Right ventricle myocardium superior (tissue), 1 donor: ENCODE results near the gene TNNC1. TPM values are rescaled to one million over a fixed set of nuclear protein-coding genes. Genes with fewer than 3 reads are reported as not detected.
A peak's percentile ranks its signal among the peaks of the same experiment; 100 is the strongest.

Source experiments
- ATAC-seq: fragments of 200-7000 bp; cut with Tn5 transposase; one replicate; pipeline ENCODE4 v1.9.1; 2020; ENCODE audit warnings: mild to moderate bottlenecking; ENCODE audit not compliant: poor library complexity
- DNase-seq: peaks from one replicate; pipeline ENCODE4 v3.0.0-alpha.2; 2020
- intact Hi-C: fragments of 100-400 bp; cut with DNase I; formaldehyde crosslinking; loops from one replicate; pipeline ENCODE4 v1.11.2; 2022
- total RNA-seq: library from RNA; stranded (reverse); fragmentation: NEBNext Ultra II Directional; extraction: Animal tissue kit (Norgen Biotek cat#: 25700); gene quantifications from one replicate; pipeline ENCODE4 v1.2.1, GENCODE V29; 2021
- donor health status: DM: no; HTN: yes; CAD: no; lungs with severe emphysema.

The TNNC1 gene
- total RNA-seq, 1 donor from 2014 or later = 7,948 TPM

DNA sequence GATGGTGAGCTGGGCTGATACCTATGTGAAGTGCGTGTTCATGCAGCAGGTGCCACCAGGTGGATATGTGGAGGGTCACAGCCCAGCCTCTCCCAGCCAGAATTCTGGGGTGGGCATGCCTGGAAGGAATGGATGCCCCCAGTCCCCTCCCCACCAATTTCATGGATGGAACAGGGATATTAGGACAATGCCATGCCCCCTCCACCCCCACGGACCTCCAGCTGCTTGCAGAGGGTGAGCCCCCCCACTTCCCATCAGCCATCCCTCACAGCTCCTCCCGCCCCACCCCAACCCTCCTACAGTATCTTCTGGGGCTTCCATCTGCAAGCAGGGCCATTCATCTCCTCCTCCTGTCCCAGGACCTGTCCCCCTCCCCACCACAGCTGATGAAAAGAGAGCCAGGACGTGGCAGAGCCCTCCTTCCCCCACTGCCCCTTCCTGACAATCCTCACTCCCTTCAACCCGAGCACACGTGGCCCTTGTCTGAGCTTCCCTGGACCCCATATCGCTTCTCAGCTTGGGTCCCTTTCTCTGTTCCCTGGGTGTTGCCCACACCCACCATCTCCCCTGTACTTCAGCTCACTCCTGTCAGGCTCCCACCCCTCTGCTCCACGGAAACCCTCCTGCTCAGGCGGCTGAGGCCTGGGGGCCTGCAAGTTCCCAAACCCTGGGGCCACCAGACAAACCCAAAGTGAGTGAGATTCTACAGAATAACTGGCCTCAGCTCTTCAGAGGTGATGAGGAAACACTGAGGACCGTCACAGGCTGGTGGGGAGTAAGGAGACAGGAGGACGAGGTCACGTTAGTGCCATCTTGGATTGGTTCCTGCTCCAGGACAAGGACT lies 6.1 kb downstream of the TNNC1 start:
- DNase-seq (peak; percentile 31), ATAC-seq (peak; percentile 0)
- intact Hi-C loops = loop anchor here (2.0 kb wide), 1 partner anchor 19 kb away; no protein-coding TSS in a partner anchor

DNA sequence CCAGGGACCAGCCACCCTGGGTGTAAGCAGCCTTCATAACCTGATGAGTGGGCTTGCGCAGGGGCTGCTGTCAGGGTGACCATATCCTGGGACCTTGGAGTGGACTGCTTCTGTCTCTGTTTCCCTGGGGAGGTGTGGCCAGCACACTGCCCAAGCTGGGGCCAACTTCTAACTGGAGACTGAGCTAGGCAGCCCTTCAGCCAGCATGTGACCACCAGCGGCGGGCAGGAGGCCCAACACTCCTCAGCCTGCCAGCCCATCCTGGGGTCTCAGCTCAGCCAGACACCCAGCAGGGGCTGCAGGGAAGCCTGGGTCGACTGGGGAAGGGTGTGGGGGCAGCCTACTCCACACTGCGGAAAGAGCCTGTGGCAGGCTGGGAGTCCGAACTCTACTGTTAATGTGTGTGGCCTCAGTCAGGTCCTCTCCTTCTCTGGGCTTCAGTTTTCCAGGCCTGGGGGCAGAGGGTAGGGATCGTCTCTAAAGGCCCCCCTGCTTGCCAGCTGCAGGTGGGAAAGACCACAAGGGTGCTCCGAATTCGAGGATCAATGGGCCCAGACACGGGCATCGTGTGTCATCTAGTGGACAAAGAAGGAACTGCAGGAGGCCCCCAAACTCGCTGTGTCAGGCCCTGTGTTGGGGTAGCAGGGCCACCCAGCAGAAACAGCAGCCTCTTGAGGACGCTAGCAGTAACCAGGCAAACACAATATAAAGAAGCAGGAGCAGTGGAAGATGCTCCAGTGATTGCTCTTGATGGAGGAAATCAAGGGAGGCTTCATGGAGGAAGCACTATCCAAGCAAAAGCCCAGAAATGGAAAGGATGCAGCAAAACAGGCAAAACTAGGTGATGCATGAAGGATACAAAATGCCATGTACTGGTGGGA lies 7.0 kb downstream of the TNNC1 start:
- peak; percentile 27 for ATAC-seq

DNA sequence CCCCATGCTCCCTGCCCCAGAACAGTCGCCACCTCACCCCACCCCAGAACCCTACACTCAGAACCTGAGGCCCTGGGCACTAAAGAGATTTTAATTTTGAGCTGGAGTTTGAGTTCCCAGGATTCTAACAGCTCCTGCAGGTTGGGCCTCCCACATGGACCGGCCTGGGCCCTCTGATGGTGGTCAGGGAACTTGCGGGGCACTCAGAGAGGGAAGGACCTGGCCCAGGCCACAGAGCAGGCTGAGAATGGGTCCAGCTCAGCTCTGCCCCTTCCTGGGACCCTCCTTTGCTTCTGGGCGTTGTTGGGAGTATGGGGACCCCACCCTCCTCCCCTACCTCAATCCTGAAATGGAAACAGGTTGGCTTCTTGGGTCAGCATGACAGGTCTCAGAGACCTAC lies 7.8 kb downstream of the TNNC1 start:
- intact Hi-C loops = loop anchor here (2.0 kb wide), 1 partner anchor 17 kb away; no protein-coding TSS in a partner anchor
- DNase-seq = no peak
- no peak for ATAC-seq

More for the DNA sequence above, 7.0 kb downstream of the TNNC1 start:
- peak; percentile 77 for DNase-seq
- intact Hi-C loops = loop anchor here (2.0 kb wide), 1 partner anchor 18 kb away; no protein-coding TSS in a partner anchor

DNA sequence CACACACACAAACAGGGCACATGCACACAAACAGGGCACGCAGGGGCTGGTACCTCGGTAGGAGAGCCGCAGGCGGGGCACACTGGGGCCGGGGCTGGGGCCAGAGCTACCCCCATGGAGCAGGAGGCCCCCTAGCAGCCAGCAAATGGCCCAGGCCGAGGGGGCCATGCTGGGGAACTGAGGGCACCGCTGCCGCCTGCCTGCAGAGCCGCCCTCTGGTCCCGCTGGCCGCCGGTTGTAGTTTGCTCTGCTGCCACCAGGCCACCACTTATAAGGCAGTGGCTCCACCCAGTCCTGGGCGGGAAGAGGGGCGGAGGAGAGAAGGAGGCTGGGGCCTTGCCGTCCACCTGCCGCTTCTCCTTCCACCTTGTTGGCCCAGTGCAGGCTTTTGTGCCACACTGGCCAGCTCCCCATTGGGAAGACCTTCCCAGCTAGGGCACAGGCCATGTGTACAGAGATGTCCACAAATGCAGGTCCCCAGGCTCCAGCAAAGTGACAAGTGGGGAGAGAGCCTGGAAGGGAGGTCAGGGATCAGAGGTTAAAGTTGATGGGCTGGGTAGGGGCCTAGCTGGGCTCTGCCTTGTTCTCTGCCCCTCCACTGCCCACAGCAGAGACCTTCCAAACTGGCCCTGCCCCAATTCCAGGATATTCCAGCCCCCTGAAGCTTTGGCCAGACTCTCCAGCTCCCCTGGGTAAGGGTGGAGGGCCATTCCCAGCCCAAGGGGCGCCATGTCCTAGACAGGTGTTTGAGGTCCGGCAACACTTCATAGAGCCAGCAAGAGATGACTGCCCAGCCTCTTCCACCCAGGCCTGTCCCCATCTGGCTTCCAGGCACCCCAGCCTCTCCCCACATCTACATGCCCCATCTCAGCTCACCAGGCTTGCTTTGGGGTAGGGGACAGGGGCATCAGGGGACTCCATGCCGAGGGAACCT lies 8.7 kb downstream of the TNNC1 start, which contains the start of gene SEMA3G:
Gene SEMA3G, minus strand, starts transcription at position 244 of the 934 bp plus-strand sequence. Its CDS starts 76 bp downstream, at position 168.
- ATAC-seq (peak; percentile 60), DNase-seq (peak; percentile 88)
- intact Hi-C loops = no loop called here

DNA sequence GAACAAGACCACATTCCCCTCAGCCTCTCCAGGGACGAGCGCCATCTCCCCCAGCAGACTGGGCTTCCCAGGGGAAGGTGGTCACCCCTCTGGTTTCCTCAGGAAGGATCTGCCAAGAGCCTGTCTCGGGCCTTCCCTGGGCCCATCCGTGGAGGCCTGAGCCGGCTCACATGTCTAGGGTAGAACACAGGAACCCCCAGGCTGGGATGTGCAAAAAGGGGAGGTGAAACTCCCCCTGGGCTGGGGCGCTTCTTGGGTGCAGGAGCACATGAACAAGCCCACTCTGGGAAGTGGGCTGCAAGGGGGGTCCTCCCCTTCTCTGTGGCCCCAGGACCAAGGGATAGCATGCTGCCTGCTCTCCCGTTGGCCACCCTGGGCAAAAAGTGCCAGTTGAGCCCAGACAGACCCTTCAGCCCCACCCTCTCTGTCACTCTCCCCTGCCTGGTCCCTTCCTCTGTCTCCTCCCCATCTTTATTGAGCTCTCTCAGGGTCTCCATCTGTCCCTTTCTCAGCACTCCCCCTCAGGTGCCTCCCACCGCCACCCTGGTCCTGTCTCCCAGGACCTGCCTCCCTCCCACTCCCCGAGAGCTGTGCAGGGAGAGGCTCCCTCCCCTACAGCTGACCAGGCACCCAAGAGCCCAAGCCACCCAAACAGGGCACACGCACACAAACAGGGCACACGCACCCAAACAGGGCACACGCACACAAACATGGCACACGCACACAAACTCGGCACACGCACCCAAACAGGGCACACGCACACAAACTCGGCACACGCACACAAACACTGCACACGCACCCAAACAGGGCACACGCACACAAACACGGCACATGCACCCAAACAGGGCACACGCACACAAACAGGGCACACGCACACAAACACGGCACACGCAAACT lies 9.8 kb downstream of the TNNC1 start:
- no peak for ATAC-seq
- DNase-seq = no peak
- intact Hi-C loops = no loop called here

DNA sequence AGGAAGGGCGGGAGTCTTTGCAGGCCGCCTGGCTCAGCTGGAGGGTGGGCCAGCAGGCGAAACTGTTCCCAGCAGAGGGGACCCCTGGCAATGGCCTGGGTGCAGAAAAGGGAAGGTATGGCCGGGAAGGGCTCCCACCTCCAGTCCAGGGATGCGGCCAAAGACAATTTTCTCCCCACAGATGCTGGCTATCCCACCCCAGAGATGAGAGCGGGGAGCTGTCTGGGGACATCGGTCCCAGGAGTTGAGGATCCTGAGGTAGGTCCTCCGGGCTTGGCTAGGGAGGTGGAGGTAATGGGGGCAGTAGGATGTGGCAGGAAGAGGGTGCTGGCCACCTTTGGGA lies 10.6 kb downstream of the TNNC1 start:
- DNase-seq (no peak), ATAC-seq (no peak)
- intact Hi-C loops = no loop called here

DNA sequence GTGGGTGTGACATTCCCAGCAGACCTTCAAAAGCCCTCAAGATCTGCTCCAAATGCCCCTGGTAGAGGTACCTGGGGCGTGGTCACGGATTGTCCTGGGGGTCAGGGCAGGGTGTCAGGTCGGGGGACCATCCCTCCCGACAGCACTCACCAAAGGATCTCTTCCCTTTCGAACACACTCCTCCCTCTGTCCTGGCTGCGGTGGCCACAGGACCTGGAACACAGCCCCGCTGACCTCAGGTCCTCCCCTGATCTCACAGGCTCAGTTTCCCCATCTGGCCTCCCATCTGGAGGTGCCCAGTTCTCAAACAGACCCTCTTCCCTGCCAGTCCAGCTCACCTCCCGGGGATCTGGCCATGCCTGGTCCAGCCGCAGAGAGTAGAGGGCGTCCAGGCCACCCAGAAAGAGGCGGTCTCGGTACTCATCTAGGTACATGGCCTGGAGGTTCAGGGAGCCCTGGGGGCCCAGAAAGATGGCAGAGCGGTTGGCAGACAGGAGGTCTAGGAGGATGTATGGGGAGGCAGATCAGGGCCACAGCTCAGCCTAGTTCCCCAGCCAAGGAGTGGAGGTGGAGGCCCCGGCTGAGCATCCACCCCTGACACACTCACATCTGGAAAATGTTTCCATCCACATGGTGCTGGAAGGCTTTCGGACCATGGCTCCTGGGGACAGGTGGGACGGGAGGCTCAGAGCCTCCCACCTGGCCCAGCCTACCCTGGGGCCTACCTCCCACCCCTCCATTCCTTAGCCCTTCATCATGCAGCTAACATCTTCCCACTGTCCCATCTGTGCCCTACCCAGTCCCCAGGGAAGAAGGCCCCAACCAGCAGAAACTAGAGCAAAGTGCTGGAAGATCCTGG lies 11.2 kb downstream of the TNNC1 start:
- intact Hi-C loops = no loop called here
- DNase-seq (no peak), ATAC-seq (no peak)

DNA sequence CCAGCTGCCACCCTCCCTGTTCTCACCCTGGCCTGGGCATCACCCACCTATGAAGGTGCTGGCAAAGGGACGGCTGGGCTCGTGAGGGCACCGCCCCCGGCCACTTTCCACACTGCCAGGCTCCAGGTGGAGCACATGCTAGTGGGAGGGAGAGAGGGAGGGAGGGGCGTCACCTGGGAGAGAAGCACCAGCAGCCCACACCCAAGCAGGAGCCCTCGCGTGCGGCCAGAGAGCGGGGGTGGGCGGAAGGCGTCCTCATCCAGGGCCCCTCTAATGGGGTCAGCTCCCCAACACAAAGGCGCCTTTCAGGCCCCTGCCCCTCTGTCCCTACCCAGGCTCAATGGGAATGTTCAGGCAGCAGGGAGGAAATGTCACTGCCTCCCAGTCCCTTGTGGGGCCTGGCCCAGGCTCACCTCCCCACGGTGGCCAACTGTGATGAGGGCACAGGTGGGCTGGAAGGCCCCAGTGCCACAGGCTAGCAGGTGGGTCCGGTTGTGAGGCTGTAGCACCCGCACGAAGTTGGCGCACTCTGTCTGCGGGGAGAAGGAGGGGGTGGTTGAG lies 12.0 kb downstream of the TNNC1 start:
- DNase-seq (no peak), ATAC-seq (no peak)
- intact Hi-C loops = no loop called here

DNA sequence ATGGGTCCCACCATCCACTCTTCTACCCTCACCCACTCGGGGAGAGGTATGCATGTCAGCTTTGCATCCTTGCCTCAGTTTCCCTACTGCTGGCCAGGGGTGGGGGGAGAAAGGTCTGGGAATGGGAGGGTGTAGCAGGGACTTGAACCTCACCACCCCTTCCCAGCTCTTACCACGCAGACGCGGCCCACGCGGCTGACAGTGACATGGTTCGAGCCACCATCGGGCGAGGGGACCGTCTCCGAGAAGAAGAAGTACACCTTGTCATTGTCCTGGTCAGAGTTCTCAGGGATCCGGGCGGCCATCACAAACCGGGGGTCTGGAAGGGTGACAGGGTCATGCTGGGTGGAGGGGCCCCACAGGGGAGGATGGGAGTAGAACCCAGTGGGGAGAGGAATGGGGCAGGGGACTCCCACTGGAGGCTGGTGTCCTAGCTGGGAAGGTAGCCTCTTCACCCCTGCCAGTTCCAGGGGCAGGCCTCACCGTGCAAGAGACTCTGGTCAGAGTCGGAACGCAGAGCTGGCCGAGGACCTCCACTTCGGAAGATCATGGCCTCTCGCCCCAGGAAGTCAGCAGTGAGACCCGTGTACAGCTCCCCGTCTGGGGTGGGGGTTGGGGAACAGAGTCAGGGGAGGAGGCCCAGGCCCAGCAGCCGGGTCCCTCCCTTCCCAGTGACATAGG lies 12.6 kb downstream of the TNNC1 start:
- ATAC-seq = no peak
- intact Hi-C loops = no loop called here
- no peak for DNase-seq

DNA sequence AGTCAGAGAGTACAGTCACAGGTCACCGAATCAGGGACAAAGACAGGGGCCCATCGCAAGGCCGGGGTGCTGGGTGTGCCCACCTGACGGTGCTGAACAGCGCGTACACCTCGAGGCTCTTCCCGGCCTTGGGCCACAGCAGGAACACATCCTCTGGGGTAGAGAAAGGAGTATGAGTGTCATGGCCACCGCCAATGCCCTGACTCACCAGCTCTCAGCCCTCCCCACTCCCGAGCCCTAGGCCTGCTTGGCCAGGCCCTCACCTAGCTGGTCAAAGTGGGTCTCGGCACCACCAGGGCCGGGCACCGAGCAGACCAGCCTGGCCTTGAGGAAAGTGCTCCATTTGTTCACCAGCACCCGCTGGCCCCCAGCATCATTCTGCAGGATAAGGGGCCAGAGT lies 13.2 kb downstream of the TNNC1 start:
- DNase-seq = no peak
- intact Hi-C loops = no loop called here
- no peak for ATAC-seq

DNA sequence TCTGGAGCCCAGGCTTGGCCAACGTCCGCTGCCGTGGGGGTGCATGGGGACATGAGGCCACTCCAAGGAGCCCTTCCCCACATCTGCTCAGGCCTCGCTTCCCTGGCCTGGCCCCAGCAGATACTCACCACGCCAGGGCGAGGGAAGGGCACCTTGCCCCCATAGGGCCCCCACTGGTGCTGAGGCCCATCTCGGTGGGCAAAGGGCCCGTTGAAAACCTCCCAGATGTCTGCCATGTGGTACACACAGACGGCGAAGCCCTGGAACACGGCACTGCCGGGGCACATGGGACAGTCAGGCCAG lies 13.6 kb downstream of the TNNC1 start:
- DNase-seq = no peak
- ATAC-seq = no peak
- intact Hi-C loops = no loop called here

DNA sequence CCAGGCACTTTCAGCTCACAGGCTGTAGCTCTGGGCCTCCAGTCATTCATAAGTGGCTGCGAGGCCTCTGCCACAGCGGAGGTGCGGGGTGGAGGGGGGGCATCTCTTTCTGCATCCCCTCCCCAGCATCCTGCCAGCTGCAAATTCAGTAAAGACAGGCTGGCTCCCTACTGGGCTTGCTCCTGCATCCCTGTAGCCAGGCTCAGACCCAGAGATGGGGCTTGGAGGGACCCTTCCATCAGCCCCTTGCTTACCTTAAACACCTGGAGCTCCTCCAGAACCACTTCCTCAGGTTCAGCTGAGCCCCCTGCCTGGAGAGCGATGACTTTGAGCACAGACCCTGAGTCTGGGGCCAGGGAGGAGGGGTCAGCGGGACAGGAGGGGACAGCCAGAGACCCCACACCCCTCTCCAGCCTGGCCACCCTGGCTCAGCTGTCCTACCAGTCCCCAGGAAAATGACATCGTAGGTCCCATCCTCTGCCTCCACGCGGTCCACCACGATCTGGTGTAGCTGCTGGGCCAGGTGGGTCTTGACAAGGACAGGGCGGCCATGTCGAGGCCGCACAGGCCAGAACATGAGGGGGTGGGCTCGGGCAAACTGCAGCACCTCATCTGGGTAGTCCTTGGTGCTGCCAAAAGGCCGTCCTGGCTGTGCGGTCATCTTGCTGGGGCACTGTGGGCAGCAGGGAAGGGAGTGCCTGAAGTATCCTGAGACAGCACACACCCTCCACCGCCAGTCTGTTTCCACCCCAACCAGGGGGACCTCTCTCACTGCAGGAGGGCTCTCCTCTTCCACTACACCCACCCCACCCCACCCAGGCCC lies 14.2 kb downstream of the TNNC1 start:
- no peak for ATAC-seq
- intact Hi-C loops = no loop called here
- DNase-seq = no peak

DNA sequence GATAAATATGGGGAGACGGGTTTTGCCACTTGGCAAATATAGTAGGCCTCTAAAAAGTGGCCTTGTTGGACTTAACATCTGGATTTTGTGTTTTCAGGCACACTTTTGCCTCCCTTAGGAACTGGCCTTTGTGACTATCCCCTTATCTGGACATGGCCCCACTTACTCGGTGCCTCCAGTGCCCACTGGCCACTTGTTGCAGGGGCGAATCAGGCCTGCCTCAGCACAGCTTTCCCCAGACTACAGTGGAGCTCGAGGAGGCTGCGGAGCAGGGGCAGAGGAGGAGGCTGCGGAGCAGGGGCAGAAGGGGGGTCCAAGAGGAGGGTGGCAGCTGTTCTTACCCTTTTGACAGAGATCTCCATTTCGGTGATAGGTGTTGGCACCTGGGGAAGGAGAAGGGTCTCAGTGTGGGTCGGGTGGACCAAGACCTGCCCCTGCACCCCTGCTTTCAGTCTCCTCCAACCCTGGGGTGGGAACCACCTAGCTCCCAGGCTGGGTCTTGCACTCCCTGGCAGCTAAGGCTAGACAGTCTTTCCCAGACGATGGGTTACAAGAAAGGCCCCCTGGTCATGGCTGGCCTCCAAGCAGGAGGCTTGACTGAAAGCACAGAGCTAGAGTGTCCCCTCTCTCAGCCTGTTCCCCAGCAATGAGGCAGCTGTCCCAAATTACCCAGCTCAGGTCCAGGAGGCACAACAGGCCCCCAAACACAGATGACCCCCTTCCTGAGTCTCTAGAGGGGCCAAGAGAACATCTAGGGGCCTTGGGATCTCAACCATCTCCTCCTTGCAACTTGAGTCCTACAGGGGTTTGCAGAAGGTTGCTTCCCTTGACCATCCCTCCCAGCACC lies 15.0 kb downstream of the TNNC1 start:
- ATAC-seq = no peak
- DNase-seq = no peak
- intact Hi-C loops = no loop called here

DNA sequence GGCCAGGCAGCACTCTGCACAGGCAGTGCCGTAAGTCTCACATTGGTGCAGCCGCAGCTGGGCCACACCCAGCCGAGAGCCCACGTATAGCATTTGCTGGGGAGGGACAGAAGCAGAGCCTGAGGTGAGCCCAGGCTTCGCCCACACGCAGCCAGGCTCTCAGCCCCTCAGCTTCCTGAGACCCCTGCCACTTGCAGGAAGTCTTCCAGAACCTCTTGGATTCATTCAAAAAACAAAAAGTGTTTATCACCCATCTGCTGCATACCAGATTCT lies 15.8 kb downstream of the TNNC1 start:
- DNase-seq (no peak), ATAC-seq (no peak)
- intact Hi-C loops = no loop called here
